GM20000 (cell line): ENCODE measurements around the gene RYR1.

Experiments used
- DNase-seq: peaks from one replicate; pipeline ENCODE4 v3.0.0; 2012; ENCODE audit warnings: low spot score
- CTCF ChIP-seq: IDR thresholded peaks from 2 replicates; pipeline ENCODE4 v1.5.1; 2012; ENCODE audit warnings: mild to moderate bottlenecking, control low read depth; ENCODE audit errors: extremely low read depth, missing control alignments

The RYR1 gene

GRCh38 chr19:38394488-38394887, 39.0 kb upstream of the RYR1 start:
- DNase-seq = peak; percentile 86

GRCh38 chr19:38395381-38396114, 37.9 kb upstream of the RYR1 start:
- DNase-seq = peak; percentile 68
- no peak for TF ChIP-seq CTCF

More at GRCh38 chr19:38394488-38394887, 39.0 kb upstream of the RYR1 start:
- no peak for TF ChIP-seq CTCF

GRCh38 chr19:38399081-38399480, 34.4 kb upstream of the RYR1 start:
- TF ChIP-seq CTCF = no peak
- no peak for DNase-seq

- TF ChIP-seq CTCF = no peak
- DNase-seq = no peak
Observed at GRCh38 chr19:38399537-38399936, 34.0 kb upstream of the RYR1 start.

- no peak for DNase-seq
- TF ChIP-seq CTCF = no peak
Observed at GRCh38 chr19:38400361-38400760, 33.1 kb upstream of the RYR1 start.

- TF ChIP-seq CTCF = no peak
- no peak for DNase-seq
Observed at GRCh38 chr19:38401148-38401547, 32.3 kb upstream of the RYR1 start.

- no peak for DNase-seq
- no peak for TF ChIP-seq CTCF
Observed at GRCh38 chr19:38402623-38402966, 30.9 kb upstream of the RYR1 start.
